Adipocyte (in vitro differentiated cells): Measurements from ENCODE around the gene NSUN4.

ENCODE experiments used
- DNase-seq: peaks from one replicate; pipeline ENCODE4 v3.0.0-alpha.2; 2015; ENCODE audit warnings: low read depth
- H3K27me3 ChIP-seq: replicated peaks from 2 replicates; pipeline ENCODE4 v1.7.0; 2013; ENCODE audit warnings: mild to moderate bottlenecking, low read length, moderate library complexity; ENCODE audit not compliant: control insufficient read depth, insufficient read depth
- H3K36me3 ChIP-seq: 2 replicates; pipeline ENCODE4 v1.7.0; 2013; ENCODE audit warnings: low read length, mild to moderate bottlenecking, moderate library complexity; ENCODE audit not compliant: control insufficient read depth, insufficient read depth, severe bottlenecking
- H3K4me1 ChIP-seq: 2 replicates; pipeline ENCODE4 v1.7.0; 2013; ENCODE audit warnings: mild to moderate bottlenecking, low read length, moderate library complexity; ENCODE audit not compliant: control insufficient read depth, insufficient read depth
- H3K4me3 ChIP-seq: 2 replicates; pipeline ENCODE4 v1.7.0; 2013; ENCODE audit warnings: mild to moderate bottlenecking, low read length, moderate library complexity
- H3K9ac ChIP-seq: 2 replicates; pipeline ENCODE4 v1.7.0; 2013; ENCODE audit warnings: mild to moderate bottlenecking, low read length, moderate library complexity
- H3K9me3 ChIP-seq: 2 replicates; pipeline ENCODE4 v1.7.0; 2013; ENCODE audit warnings: mild to moderate bottlenecking, low read length, moderate library complexity; ENCODE audit not compliant: control insufficient read depth

Gene NSUN4

DNA sequence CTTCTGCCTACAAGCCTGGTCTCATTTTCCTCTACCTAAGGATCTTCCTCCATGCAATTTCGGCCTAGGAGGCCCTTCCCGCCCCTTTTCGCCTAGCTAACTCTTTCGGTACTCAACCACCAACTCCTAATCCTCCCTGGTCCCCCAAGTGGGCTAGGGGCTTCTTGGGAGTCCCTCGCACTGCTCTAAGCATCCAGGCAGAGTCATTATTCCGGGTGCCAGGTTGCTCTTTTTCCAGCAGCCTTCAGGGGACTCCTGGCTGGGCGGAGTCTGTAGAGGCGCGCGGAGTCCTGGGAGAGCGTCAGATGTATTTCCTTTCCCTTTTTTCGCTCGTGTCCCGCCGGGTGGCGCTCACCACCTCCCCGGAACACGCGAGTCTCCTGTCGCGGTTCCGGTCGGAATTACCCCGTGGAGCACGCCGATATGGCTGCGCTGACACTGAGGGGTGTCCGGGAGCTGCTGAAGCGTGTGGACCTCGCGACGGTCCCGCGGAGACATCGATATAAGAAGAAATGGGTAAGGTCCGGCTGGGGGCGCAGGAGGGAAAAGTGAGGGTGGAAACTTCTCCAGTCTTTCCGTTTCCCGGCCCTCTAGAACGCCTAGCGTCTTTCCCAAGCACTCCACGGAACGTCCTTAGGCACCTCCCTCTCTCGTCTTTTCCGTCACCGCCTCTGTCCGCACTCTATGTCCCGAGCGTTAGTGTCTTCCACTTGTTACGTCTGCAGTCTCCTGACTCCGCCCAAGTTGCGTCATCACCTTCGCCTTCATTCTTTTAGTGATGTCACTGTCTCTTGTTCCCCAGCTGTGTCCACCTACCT, at the start of gene NSUN4:
Gene NSUN4, plus strand, starts transcription at position 404 of the 818 bp plus-strand sequence. Its CDS starts 20 bp downstream, at position 424.
- Histone ChIP-seq H3K9ac (peak within 1 kb of the TSS; percentile 86), H3K36me3 (peaks cover 20% of the 10 kb centered on the region), H3K27me3 (no peaks in the 10 kb centered on the region), H3K9me3 (no peaks in the 10 kb centered on the region), H3K4me3 (peak within 1 kb of the TSS; percentile 82), H3K4me1 (peaks cover 19% of the 10 kb centered on the region)
- DNase-seq: peak; percentile 98

DNA sequence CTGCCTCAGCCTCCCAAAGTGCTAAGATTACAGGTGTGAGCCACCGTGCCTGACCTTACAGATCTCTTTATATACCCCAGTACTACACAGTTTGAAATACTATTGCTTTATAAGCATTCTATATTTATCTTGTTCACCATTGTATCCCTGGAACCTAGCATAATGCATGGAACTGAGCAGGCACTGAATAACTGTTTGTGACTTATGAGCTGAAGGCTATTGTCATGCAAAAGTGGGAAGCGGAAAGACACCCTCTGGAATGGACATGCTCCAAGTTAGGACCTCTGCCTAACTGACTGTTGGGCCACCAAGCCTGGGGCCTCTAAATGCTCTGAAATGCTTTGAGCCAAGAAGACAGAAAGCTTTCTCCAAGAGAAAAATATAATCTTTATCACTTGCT, 45.3 kb upstream of the NSUN4 start:
- Histone ChIP-seq H3K36me3 (peaks cover 56% of the 10 kb centered on the region), H3K27me3 (no peaks in the 10 kb centered on the region), H3K9me3 (no peaks in the 10 kb centered on the region), H3K4me3 (no peak overlapping the region), H3K4me1 (peaks cover 18% of the 10 kb centered on the region), H3K9ac (no peak overlapping the region)
- DNase-seq: no peak

DNA sequence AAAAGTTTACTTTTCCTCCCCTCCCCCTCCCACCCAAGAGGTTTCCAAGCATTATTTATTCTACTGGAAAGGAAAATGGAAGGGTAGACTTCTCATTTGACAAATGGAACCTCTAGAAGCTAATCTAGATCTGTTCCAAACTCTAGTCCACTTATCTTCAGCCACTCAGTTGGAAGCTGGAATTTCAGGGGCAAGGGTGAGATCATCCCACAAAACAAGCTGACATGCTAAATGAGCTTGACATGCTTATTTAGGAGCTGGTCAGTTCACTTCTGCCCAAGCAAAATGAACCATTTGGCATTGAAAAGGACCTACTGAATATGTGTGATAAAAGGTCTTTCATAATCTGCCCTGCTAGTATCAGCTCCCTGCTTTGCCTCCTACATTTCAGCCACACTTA, 42.2 kb upstream of the NSUN4 start:
- H3K36me3 ChIP-seq: peaks cover 46% of the 10 kb centered on the region
- H3K4me3 ChIP-seq: no peak overlapping the region
- peak; percentile 9 for DNase-seq

DNA sequence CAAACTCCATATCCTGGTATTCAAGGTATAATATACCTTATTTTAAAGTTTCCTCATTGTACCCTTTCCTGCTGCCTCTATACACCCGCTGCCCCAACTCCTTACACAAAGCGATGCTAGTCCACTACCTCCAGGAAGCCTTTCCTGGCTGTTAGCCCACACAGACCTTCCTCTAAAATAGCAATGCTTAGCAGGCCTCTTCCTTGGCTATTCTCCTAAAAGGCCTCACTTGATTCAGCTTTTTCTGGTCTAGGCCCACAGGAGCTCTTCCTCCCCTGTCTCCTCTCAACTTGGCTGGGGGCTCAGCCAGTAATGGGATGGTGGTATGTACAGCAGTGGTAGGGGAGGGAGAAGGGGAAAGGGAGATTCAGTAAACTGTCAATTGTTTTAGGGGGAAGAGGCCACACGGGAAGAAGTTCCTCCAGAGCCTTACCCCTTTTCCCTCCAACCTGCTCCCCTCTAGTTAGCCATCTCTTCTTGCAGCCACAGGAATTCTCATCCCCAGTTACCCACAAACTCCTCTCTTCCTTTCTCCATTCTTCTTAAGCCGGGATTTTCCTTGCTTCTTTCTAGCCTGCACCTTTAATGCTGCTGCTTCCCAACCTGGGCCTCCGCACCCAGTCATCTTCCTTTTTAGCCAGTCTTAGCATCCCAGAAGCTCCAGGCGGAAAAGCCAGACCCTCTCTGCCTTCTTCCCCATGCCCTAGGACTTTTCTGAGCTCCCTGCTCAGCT, 39.8 kb upstream of the NSUN4 start:
- no peaks in the 10 kb centered on the region for H3K27me3 ChIP-seq
- H3K9ac ChIP-seq: peak overlapping the region; percentile 100
- H3K4me1 ChIP-seq: peaks cover 34% of the 10 kb centered on the region
- no peaks in the 10 kb centered on the region for H3K9me3 ChIP-seq
- DNase-seq: peak; percentile 49
- H3K36me3 ChIP-seq: peaks cover 23% of the 10 kb centered on the region
- peak overlapping the region; percentile 97 for H3K4me3 ChIP-seq

More for the DNA sequence above, 42.2 kb upstream of the NSUN4 start:
- Histone ChIP-seq H3K4me1 (peaks cover 29% of the 10 kb centered on the region), H3K9me3 (no peaks in the 10 kb centered on the region), H3K27me3 (no peaks in the 10 kb centered on the region), H3K9ac (peak overlapping the region; percentile 37)

DNA sequence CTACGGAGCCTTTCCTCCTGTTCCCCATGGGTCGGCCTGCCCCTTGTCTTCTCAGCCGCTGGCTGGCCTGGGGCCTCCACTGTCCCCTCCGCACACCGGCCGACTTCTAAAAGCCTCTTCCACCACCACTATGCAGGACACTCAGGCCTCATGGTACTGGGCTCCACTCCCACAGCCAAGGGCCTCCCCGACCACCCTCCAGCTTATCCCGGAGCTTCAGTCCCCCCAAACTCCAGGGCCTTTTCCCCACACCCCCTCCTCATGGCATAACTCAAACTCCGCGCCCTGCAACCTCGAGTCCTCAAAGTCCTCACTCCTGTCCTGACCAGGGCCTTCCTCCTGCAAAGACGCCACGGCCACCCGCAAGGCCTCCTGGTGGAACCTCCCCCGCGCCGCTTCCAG, 39.2 kb upstream of the NSUN4 start:
- Histone ChIP-seq H3K4me3 (peak overlapping the region; percentile 97), H3K4me1 (peaks cover 34% of the 10 kb centered on the region), H3K9me3 (no peaks in the 10 kb centered on the region), H3K27me3 (no peaks in the 10 kb centered on the region), H3K9ac (peak overlapping the region; percentile 100), H3K36me3 (peaks cover 17% of the 10 kb centered on the region)
- no peak for DNase-seq

DNA sequence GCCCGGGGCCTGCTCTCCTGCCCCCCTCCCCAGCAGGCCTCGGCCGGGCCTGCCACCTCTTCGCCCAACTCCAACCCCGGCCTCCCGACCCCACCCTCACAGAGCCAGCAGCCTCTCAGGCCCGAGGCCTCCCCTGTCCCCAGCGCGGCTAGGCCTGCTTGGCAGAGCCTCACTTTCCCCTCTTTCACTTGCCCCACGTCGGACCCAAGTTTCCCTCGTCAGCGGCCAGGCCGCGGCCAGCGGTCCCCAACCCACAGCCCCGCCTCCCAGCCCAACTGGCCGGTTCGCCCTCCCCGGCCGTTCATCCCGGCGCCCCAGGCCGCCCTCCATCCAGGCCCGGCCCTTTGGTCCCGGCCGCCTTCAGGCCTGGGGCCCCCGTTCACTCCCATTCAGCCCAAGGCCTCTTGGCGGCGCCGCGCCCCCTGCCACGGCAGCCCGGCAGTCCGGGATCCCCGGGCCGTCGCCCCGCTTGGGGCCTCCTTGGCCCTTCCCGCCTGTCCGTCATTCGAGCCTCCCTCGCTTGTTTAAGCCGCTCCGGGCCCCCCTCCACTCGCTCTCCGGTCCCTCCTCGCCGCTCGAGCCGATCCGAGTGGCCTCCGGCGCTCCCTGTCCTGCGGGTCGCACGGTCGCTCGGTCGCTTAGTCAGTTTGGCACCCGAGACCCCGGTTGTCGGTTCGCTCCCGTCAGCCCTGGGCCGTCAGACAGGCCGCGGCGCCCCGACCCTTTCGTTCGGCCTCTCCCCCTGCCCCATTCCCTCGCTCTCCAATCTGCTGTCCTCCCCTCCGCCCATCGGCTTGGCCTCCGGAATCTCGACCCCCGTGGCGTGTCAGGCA, 38.6 kb upstream of the NSUN4 start:
- Histone ChIP-seq H3K9ac (peak overlapping the region; percentile 100), H3K9me3 (no peaks in the 10 kb centered on the region), H3K4me3 (peak overlapping the region; percentile 97), H3K36me3 (peaks cover 11% of the 10 kb centered on the region), H3K4me1 (peaks cover 39% of the 10 kb centered on the region), H3K27me3 (no peaks in the 10 kb centered on the region)
- peak; percentile 79 for DNase-seq

DNA sequence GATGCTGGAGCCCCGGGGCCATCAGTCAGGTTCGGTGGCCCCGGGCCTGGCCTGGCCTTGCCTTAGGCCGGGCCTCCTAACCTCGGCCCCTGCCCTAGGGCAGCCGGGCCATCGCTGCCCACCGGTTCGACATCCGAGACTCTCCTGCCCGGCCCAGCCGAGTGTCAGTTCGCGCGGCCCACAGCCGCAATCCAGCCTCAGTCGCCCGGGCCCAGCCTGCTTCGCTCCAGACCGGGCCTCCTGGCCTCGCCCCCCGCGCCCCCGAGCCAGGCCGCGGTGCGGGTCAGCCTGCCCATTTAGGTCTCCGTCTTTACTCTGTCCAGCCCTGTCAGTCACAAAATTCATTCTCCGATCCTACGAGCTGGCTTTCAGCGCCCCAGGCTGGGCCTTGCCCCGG, 38.0 kb upstream of the NSUN4 start:
- DNase-seq: peak; percentile 61
- no peaks in the 10 kb centered on the region for H3K27me3 ChIP-seq
- H3K4me1 ChIP-seq: peaks cover 45% of the 10 kb centered on the region
- peak overlapping the region; percentile 100 for H3K9ac ChIP-seq
- peak overlapping the region; percentile 97 for H3K4me3 ChIP-seq
- no peaks in the 10 kb centered on the region for H3K9me3 ChIP-seq
- peaks cover 7% of the 10 kb centered on the region for H3K36me3 ChIP-seq

DNA sequence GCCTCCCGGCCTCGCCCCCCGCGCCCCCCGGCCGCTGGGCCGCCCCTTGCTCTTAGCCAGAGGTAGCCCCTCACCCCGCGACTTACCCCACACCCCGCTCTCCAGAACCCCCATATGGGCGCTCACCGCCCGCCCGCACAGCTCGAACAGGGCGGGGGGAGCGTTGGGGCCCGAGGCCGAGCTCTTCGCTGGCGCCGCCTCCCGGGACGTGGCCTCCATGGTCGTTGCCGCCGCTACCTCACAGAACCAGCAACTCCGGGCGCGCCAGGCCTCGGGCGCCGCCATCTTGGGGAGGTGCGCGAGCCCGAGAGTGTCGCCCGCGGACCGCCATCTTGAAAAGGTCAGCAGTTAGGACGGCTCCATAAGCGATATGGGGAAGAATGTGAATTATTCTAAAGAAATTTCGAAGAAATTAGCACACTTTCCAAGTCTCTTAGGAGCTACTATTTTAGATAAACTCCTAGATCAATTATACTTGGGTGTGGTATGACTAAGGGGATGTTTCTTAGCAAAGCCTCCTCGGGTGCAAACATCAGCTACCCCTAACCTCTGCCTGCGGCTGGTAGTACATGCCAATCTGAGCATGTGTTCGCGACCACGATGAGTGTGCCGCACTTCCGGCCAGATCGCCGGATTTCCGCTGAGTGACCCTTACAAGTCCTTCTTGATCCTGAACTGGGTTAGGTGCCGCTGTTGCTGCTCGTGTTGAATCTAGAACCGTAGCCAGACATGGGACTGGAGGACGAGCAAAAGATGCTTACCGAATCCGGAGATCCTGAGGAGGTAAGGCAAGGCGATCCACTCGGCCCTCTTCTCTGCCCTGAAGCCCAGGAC, 37.4 kb upstream of the NSUN4 start, which contains the start of the genes LRRC41 and UQCRH:
Gene LRRC41, minus strand, starts transcription at position 579 of the 834 bp plus-strand sequence. Its CDS starts 294 bp downstream, at position 285.
Gene UQCRH, plus strand, starts transcription at position 661 of the 834 bp plus-strand sequence. Its CDS starts 69 bp downstream, at position 730.
- Histone ChIP-seq H3K36me3 (peaks cover 2% of the 10 kb centered on the region), H3K27me3 (no peaks in the 10 kb centered on the region), H3K4me1 (peaks cover 47% of the 10 kb centered on the region), H3K4me3 (peak within 1 kb of the TSS; percentile 97), H3K9ac (peak within 1 kb of the TSS; percentile 100), H3K9me3 (no peaks in the 10 kb centered on the region)
- DNase-seq: peak; percentile 97

DNA sequence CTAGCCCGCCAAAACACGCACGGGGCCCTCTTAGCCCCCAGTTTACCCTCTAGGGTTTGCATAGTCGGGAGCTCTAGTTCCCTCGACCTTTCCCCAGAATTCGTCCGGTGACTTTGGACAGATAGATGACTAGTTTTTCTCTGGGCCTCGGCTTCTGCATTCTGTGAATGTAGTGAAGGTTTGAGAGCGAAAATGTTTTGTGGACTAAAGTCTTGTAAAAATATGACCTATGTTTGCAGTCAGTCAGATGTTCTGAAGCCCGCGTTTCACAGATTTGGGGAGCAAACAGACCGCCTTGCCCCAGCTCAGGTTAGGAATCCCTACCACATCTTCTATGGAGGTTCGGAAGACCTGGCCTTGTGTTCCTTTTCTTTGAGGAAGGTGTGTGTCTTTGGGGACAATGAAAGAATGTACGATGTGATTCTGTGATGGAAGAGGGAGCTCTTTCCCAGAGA, 36.7 kb upstream of the NSUN4 start:
- Histone ChIP-seq H3K9ac (peak overlapping the region; percentile 100), H3K4me1 (peaks cover 47% of the 10 kb centered on the region), H3K36me3 (peaks cover 4% of the 10 kb centered on the region), H3K27me3 (no peaks in the 10 kb centered on the region), H3K9me3 (no peaks in the 10 kb centered on the region), H3K4me3 (peak overlapping the region; percentile 97)
- peak; percentile 30 for DNase-seq

DNA sequence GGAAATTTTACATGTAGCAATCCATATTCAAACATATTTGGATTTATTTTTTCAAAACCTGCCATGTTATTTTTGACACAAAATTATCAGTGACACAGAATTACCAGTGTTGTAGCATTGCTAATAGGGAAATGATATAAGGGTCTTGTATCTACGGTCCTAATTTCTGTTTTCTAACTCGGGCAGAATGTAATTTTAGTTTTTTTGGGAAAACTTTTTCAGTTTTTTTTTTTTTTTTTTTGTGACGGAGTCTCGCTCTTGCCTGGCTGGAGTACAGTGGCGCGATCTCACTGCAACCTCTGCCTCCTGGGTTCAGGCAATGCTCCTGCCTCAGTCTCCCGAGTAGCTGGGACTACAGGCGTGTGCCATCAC, 34.5 kb upstream of the NSUN4 start:
- Histone ChIP-seq H3K36me3 (peaks cover 19% of the 10 kb centered on the region), H3K4me3 (no peak overlapping the region), H3K9ac (no peak overlapping the region), H3K9me3 (no peaks in the 10 kb centered on the region), H3K4me1 (peaks cover 45% of the 10 kb centered on the region), H3K27me3 (no peaks in the 10 kb centered on the region)
- no peak for DNase-seq
